PC-3 (cell line): Measurements from ENCODE around the gene SGPL1.

Source experiments
- CTCF ChIP-seq: fragments of 300-600 bp; sonication (generic); conservative IDR thresholded peaks from 2 replicates; pipeline ENCODE4 v1.5.1; 2017; ENCODE audit warnings: antibody characterized with exemption, low read depth, mild to moderate bottlenecking, low read length
- EZH2 ChIP-seq: fragments of 300-600 bp; sonication (generic); IDR thresholded peaks from one replicate; pipeline ENCODE4 v1.6.1; 2017; ENCODE audit warnings: antibody characterized with exemption, mild to moderate bottlenecking, low read length; ENCODE audit not compliant: unreplicated experiment

- TF ChIP-seq CTCF (no peak), EZH2 (no peak)
Observed at GRCh38 chr10:70779088-70779487, 36.7 kb upstream of the SGPL1 start.
